SK-N-SH treated with all-trans-retinoic acid at 6 μM for 48 hours (cell line): ENCODE measurements around the gene IFT57.

Experiments
- ARNTL ChIP-seq: fragments of 450-650 bp; formaldehyde crosslinking; IDR thresholded peaks from 2 replicates; pipeline ENCODE4 v1.5.0; 2020; ENCODE audit warnings: low read depth, mild to moderate bottlenecking, moderate library complexity, borderline replicate concordance
- CSDC2 ChIP-seq: fragments of 250-450 bp; sonication (Bioruptor Pico); IDR thresholded peaks from 2 replicates; pipeline ENCODE4 v1.5.0; 2020; ENCODE audit warnings: mild to moderate bottlenecking, moderate library complexity
- GLIS3 ChIP-seq: fragments of 250-450 bp; sonication (Bioruptor Pico); IDR thresholded peaks from 2 replicates; pipeline ENCODE4 v1.5.0; 2020; ENCODE audit warnings: mild to moderate bottlenecking, moderate library complexity

GRCh38 chr3:108124337-108125152, 97.7 kb downstream of the IFT57 start:
- TF ChIP-seq ARNTL (CRISPR knock-in tag) (no peak), CSDC2 (CRISPR knock-in tag) (no peak), GLIS3 (no peak)
